Loucy (cell line): ENCODE measurements around the gene MPC1L.
"Not testable (repeated sequence)": the region's sequence is repeated elsewhere in the genome, so short reads cannot be mapped to it uniquely, and the experiment has no call there.

Source experiments
- H2AFZ ChIP-seq: fragments of 200-600 bp; sonication (generic); 2 replicates; pipeline ENCODE4 v1.6.0; 2016; ENCODE audit warnings: antibody characterized with exemption, mild to moderate bottlenecking, low read length, moderate library complexity
- H3F3A ChIP-seq: fragments of 200-600 bp; 2 replicates; pipeline ENCODE4 v1.6.0; 2016; ENCODE audit warnings: antibody characterized with exemption, low read depth, mild to moderate bottlenecking
- H3K27me3 ChIP-seq: fragments of 200-600 bp; sonication (generic); 2 replicates; pipeline ENCODE4 v1.6.1; 2014; ENCODE audit warnings: low read length, mild to moderate bottlenecking; ENCODE audit not compliant: insufficient read depth, poor library complexity, severe bottlenecking
- H3K36me3 ChIP-seq: fragments of 200-600 bp; sonication (generic); 2 replicates; pipeline ENCODE4 v1.6.1; 2016; ENCODE audit warnings: low read length; ENCODE audit not compliant: insufficient read depth
- H3K4me1 ChIP-seq: fragments of 200-600 bp; sonication (generic); 2 replicates; pipeline ENCODE4 v1.5.1; 2014; ENCODE audit warnings: low read length, mild to moderate bottlenecking; ENCODE audit not compliant: insufficient read depth, poor library complexity, severe bottlenecking
- H3K4me2 ChIP-seq: fragments of 200-600 bp; sonication (generic); 2 replicates; pipeline ENCODE4 v1.6.0; 2014; ENCODE audit warnings: antibody characterized with exemption, low read length, low read depth, mild to moderate bottlenecking; ENCODE audit not compliant: poor library complexity, severe bottlenecking
- H3K4me3 ChIP-seq: fragments of 200-600 bp; sonication (generic); 2 replicates; pipeline ENCODE4 v1.5.1; 2014; ENCODE audit warnings: low read length, mild to moderate bottlenecking, mixed read lengths; ENCODE audit not compliant: poor library complexity, severe bottlenecking
- H3K79me2 ChIP-seq: fragments of 200-600 bp; sonication (generic); 2 replicates; pipeline ENCODE4 v1.6.1; 2014; ENCODE audit warnings: low read length; ENCODE audit not compliant: insufficient read depth
- H3K9ac ChIP-seq: fragments of 200-600 bp; sonication (generic); 2 replicates; pipeline ENCODE4 v1.6.0; 2014; ENCODE audit warnings: mild to moderate bottlenecking, low read depth, low read length, moderate library complexity; ENCODE audit not compliant: poor library complexity, severe bottlenecking
- H3K9me2 ChIP-seq: fragments of 200-600 bp; sonication (generic); replicated peaks from 2 replicates; pipeline ENCODE4 v1.6.1; 2016; ENCODE audit warnings: low read depth, low read length, mixed read lengths
- H3K9me3 ChIP-seq: fragments of 200-600 bp; sonication (generic); 2 replicates; pipeline ENCODE4 v1.6.1; 2014; ENCODE audit warnings: mild to moderate bottlenecking, antibody characterized with exemption, low read length, low read depth; ENCODE audit not compliant: insufficient read depth
- H4K20me1 ChIP-seq: fragments of 200-600 bp; sonication (generic); 2 replicates; pipeline ENCODE4 v1.6.0; 2014; ENCODE audit warnings: antibody characterized with exemption, low read length, mild to moderate bottlenecking; ENCODE audit not compliant: insufficient read depth, poor library complexity, severe bottlenecking
- EZH2phosphoT487 ChIP-seq: fragments of 200-600 bp; IDR thresholded peaks from 2 replicates; pipeline ENCODE4 v1.6.1; 2018; ENCODE audit warnings: antibody characterized with exemption, mild to moderate bottlenecking, moderate library complexity, borderline replicate concordance
- TF ChIP-seq, protein P1 (sequence below): fragments of 200-600 bp; sonication (generic); conservative IDR thresholded peaks from 2 replicates; pipeline ENCODE4 v1.5.1; 2014; ENCODE audit warnings: mild to moderate bottlenecking, antibody characterized with exemption, low read length

Gene MPC1L

DNA sequence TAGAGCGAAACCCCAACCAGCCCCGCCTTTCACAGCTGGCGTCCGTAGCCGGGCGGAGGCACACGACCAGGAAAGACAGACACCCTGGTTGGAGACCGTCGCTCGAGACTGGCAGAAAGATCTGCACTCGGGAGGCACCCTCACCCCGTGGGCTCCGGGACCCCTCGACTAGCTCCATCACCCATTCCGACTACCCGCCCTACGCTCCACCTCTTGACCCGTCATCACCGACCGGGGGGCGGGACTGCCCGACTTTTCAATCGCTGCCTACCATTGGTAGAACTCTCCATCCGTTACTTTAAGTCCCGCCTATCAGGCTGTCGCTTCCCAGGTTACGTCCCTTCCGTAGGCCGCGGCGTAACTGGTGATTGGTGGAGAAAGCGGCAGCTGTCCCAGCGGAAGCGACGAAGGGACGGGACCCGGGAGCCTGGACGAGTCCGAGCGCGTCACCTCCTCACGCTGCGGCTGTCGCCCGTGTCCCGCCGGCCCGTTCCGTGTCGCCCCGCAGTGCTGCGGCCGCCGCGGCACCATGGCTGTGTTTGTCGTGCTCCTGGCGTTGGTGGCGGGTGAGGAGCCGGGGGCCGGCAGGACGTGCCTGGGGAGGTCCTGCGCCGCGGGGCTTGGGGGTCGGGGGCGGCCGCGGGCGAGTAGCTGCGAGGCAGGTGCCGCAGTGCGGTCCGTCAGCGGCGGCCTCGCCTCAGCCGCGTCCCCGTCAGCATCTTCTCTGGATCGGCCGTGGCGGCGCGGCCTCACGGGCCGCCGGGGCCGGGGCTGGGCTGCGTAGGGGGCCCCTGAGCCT lies 42.5 kb upstream of the MPC1L start, which contains the start of gene ATP6AP2:
TSS of gene ATP6AP2 (plus strand) at position 434 of the 799 bp plus-strand sequence. CDS start at position 530, 96 bp downstream.
- Histone ChIP-seq H3K9ac (peak within 1 kb of the TSS; percentile 71), H3K4me3 (peak within 1 kb of the TSS; percentile 82), H3K4me2 (peak within 1 kb of the TSS; percentile 81), H3K9me3 (no peaks in the 10 kb centered on the region), H2AFZ (peak within 1 kb of the TSS; percentile 73), H4K20me1 (peaks cover 9% of the 10 kb centered on the region), H3K9me2 (no peaks in the 10 kb centered on the region), H3K4me1 (peaks cover 6% of the 10 kb centered on the region), H3K79me2 (peaks cover 27% of the 10 kb centered on the region), H3K36me3 (no peaks in the 10 kb centered on the region), H3F3A (no peaks in the 10 kb centered on the region), H3K27me3 (no peaks in the 10 kb centered on the region)
- TF ChIP-seq EZH2phosphoT487, result no peak
- TF ChIP-seq, protein P1, sequence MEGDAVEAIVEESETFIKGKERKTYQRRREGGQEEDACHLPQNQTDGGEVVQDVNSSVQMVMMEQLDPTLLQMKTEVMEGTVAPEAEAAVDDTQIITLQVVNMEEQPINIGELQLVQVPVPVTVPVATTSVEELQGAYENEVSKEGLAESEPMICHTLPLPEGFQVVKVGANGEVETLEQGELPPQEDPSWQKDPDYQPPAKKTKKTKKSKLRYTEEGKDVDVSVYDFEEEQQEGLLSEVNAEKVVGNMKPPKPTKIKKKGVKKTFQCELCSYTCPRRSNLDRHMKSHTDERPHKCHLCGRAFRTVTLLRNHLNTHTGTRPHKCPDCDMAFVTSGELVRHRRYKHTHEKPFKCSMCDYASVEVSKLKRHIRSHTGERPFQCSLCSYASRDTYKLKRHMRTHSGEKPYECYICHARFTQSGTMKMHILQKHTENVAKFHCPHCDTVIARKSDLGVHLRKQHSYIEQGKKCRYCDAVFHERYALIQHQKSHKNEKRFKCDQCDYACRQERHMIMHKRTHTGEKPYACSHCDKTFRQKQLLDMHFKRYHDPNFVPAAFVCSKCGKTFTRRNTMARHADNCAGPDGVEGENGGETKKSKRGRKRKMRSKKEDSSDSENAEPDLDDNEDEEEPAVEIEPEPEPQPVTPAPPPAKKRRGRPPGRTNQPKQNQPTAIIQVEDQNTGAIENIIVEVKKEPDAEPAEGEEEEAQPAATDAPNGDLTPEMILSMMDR, result no peak

DNA sequence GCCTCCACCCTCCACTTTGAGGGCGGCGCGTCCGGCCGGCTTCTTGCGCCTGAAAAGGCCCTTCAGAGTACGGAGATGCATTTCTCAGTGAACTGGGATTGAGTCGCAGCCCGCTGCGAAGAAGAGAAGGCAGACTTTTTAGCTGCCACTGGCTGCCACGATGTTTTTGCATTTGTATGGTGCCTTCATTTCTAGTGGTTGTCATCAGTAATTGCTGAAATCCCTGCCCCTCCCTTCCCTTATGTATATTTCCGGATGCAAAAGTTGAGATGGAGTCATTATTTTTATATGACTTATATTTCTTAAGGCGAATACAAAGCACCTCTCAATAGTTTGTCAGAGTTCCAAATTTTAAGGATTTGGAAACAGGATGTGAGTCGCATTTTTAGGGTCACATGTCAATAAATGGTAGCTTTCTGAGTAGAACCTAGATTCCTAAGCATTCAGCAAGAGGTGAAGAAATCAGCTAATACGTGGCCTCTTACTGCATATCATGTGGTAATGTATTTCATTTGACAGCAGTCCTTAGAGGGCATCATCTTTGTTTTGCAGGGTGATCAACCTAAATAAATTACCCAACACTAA lies 41.8 kb upstream of the MPC1L start:
- TF ChIP-seq EZH2phosphoT487, result no peak
- TF ChIP-seq, protein P1, result no peak

DNA sequence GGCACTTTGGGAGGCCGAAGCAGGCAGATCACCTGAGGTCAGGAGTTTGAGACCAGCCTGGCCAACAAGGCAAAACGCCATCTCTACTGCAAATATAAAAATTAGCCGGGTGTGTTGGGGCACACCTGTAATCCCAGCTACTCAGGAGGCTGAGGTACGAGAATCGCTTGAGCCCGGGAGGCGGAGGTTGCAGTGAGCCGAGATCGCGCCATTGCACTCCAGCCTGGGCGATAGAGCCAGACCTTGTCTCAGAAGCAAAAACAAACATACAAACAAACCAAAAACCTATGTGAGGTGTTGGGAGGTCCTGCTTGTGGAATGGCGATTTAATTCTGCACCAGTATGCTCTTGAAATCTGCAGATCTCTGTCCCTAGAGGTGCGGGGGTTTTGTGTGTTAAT lies 41.0 kb upstream of the MPC1L start:
- not testable (repeated sequence) for H3K4me1 ChIP-seq, H3K27me3 ChIP-seq, H3K9me2 ChIP-seq, H2AFZ ChIP-seq, H3K9me3 ChIP-seq, H3F3A ChIP-seq, H4K20me1 ChIP-seq, H3K36me3 ChIP-seq
- Histone ChIP-seq H3K9ac (peak overlapping the region; percentile 71), H3K4me2 (peak overlapping the region; percentile 79), H3K79me2 (peaks cover 30% of the 10 kb centered on the region), H3K4me3 (peak overlapping the region; percentile 82)

More for the DNA sequence above, 41.8 kb upstream of the MPC1L start:
- H3K4me3 ChIP-seq, result peak overlapping the region; percentile 82
- H3K4me1 ChIP-seq, result peaks cover 6% of the 10 kb centered on the region
- no peaks in the 10 kb centered on the region for H3F3A ChIP-seq
- peak overlapping the region; percentile 79 for H3K4me2 ChIP-seq
- peaks cover 9% of the 10 kb centered on the region for H4K20me1 ChIP-seq
- H3K27me3 ChIP-seq, result no peaks in the 10 kb centered on the region
- H3K9ac ChIP-seq, result peak overlapping the region; percentile 71
- no peaks in the 10 kb centered on the region for H3K36me3 ChIP-seq
- no peaks in the 10 kb centered on the region for H3K9me2 ChIP-seq
- peaks cover 30% of the 10 kb centered on the region for H3K79me2 ChIP-seq
- H3K9me3 ChIP-seq, result no peaks in the 10 kb centered on the region
- H2AFZ ChIP-seq, result peak overlapping the region; percentile 63; the same call in 1 of the 2 replicates
